Astrocyte (in vitro differentiated cells and primary cell): ENCODE measurements around the gene FBXO4. TPM values are rescaled to one million over a fixed set of nuclear protein-coding genes. Genes with fewer than 3 reads are reported as not detected.

ENCODE experiments used
- DNase-seq: peaks from one replicate; pipeline ENCODE4 v3.0.0-alpha.2; 2010; ENCODE audit warnings: low read depth
- FAIRE-seq: peaks from 2 replicates; lab custom pipeline; 2011; peaks lifted over from hg19 to GRCh38; lab: Jason Lieb, UNC
- H2AFZ ChIP-seq: 2 replicates; pipeline ENCODE4 v1.6.0; 2012; ENCODE audit warnings: low read depth, low read length, inconsistent platforms
- H3K27ac ChIP-seq: 2 replicates; pipeline ENCODE4 v1.5.1; 2011; ENCODE audit warnings: low read depth, low read length, inconsistent platforms
- H3K27me3 ChIP-seq: 2 replicates; pipeline ENCODE4 v1.6.0; 2011; ENCODE audit warnings: low read length, inconsistent platforms; ENCODE audit not compliant: insufficient read depth
- H3K36me3 ChIP-seq: 2 replicates; pipeline ENCODE4 v1.5.1; 2011; ENCODE audit warnings: low read length, inconsistent platforms; ENCODE audit not compliant: insufficient read depth
- H3K4me1 ChIP-seq: 2 replicates; pipeline ENCODE4 v1.5.1; 2011; ENCODE audit warnings: low read length, inconsistent platforms; ENCODE audit not compliant: insufficient read depth
- H3K4me2 ChIP-seq: 2 replicates; pipeline ENCODE4 v1.6.0; 2012; ENCODE audit warnings: low read length, inconsistent platforms
- H3K4me3 ChIP-seq: 2 replicates; pipeline ENCODE4 v1.5.1; 2011; ENCODE audit warnings: low read depth, mild to moderate bottlenecking, low read length, inconsistent platforms; ENCODE audit not compliant: insufficient read depth
- H3K79me2 ChIP-seq: 2 replicates; pipeline ENCODE4 v1.6.0; 2012; ENCODE audit warnings: mild to moderate bottlenecking, low read length, inconsistent platforms; ENCODE audit not compliant: insufficient read depth
- H3K9ac ChIP-seq: 2 replicates; pipeline ENCODE4 v1.6.0; 2012; ENCODE audit warnings: mild to moderate bottlenecking, low read length, inconsistent platforms
- H3K9me3 ChIP-seq: 2 replicates; pipeline ENCODE4 v1.5.1; 2012; ENCODE audit warnings: low read depth, mild to moderate bottlenecking, low read length, inconsistent platforms; ENCODE audit not compliant: insufficient read depth
- H4K20me1 ChIP-seq: 2 replicates; pipeline ENCODE4 v1.6.0; 2012; ENCODE audit warnings: low read length, inconsistent platforms; ENCODE audit not compliant: insufficient read depth
- H3K27ac Mint-ChIP-seq: one replicate; pipeline ENCODE4 v1.8.0; 2021; ENCODE audit warnings: mild to moderate bottlenecking, mixed read lengths; ENCODE audit not compliant: unreplicated experiment
- H3K27me3 Mint-ChIP-seq: one replicate; pipeline ENCODE4 v1.8.0; 2021; ENCODE audit warnings: low read depth, mixed read lengths; ENCODE audit not compliant: unreplicated experiment
- H3K36me3 Mint-ChIP-seq: one replicate; pipeline ENCODE4 v1.8.0; 2021; ENCODE audit warnings: low read depth, mixed read lengths; ENCODE audit not compliant: unreplicated experiment
- H3K4me1 Mint-ChIP-seq: one replicate; pipeline ENCODE4 v1.8.0; 2021; ENCODE audit warnings: low read depth, mixed read lengths; ENCODE audit not compliant: unreplicated experiment
- H3K4me3 Mint-ChIP-seq: one replicate; pipeline ENCODE4 v1.8.0; 2021; ENCODE audit warnings: mild to moderate bottlenecking, moderate library complexity, mixed read lengths; ENCODE audit not compliant: unreplicated experiment
- H3K9me3 Mint-ChIP-seq: one replicate; pipeline ENCODE4 v1.8.0; 2021; ENCODE audit warnings: mild to moderate bottlenecking, mixed read lengths; ENCODE audit not compliant: unreplicated experiment
- EZH2 ChIP-seq: IDR thresholded peaks from 2 replicates; pipeline ENCODE4 v1.6.1; 2012; ENCODE audit warnings: mild to moderate bottlenecking, low read length, inconsistent platforms; ENCODE audit not compliant: insufficient read depth
- total RNA-seq: library from RNA; stranded (reverse); gene quantifications from 2 replicates; pipeline ENCODE4 v1.2.1, GENCODE V29; 2021
- TF ChIP-seq, protein P1 (sequence below): IDR thresholded peaks from 2 replicates; pipeline ENCODE4 v1.5.1; 2011; ENCODE audit warnings: low read depth, mild to moderate bottlenecking, inconsistent platforms, low read length, moderate library complexity; ENCODE audit not compliant: insufficient read depth

The FBXO4 gene
- total RNA-seq, 1 donor from 2014 or later, result 2.0 TPM

GRCh38 chr5:41878173-41878572 lies 46.9 kb upstream of the FBXO4 start:
- H3K9me3 ChIP-seq, result no peaks in the 10 kb centered on the region
- H3K36me3 Mint-ChIP-seq, result no peaks in the 10 kb centered on the region
- peaks cover 6% of the 10 kb centered on the region for H3K4me1 Mint-ChIP-seq
- no peaks in the 10 kb centered on the region for H3K36me3 ChIP-seq
- no peak overlapping the region for H3K9ac ChIP-seq
- no peaks in the 10 kb centered on the region for H3K9me3 Mint-ChIP-seq
- no peak overlapping the region for H2AFZ ChIP-seq
- no peak overlapping the region for H3K4me3 Mint-ChIP-seq
- no peak overlapping the region for H3K4me2 ChIP-seq
- H3K27ac ChIP-seq, result no peak overlapping the region
- no peak overlapping the region for H3K27ac Mint-ChIP-seq
- H4K20me1 ChIP-seq, result no peaks in the 10 kb centered on the region
- no peak overlapping the region for H3K4me3 ChIP-seq
- no peaks in the 10 kb centered on the region for H3K4me1 ChIP-seq
- no peaks in the 10 kb centered on the region for H3K27me3 Mint-ChIP-seq
- no peaks in the 10 kb centered on the region for H3K79me2 ChIP-seq
- H3K27me3 ChIP-seq, result no peaks in the 10 kb centered on the region
- TF ChIP-seq, protein P1, sequence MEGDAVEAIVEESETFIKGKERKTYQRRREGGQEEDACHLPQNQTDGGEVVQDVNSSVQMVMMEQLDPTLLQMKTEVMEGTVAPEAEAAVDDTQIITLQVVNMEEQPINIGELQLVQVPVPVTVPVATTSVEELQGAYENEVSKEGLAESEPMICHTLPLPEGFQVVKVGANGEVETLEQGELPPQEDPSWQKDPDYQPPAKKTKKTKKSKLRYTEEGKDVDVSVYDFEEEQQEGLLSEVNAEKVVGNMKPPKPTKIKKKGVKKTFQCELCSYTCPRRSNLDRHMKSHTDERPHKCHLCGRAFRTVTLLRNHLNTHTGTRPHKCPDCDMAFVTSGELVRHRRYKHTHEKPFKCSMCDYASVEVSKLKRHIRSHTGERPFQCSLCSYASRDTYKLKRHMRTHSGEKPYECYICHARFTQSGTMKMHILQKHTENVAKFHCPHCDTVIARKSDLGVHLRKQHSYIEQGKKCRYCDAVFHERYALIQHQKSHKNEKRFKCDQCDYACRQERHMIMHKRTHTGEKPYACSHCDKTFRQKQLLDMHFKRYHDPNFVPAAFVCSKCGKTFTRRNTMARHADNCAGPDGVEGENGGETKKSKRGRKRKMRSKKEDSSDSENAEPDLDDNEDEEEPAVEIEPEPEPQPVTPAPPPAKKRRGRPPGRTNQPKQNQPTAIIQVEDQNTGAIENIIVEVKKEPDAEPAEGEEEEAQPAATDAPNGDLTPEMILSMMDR, result no peak
- no peak for TF ChIP-seq EZH2
- DNase-seq (no peak), FAIRE-seq (no peak)

- Histone ChIP-seq H3K9ac (no peak overlapping the region), H3K79me2 (no peaks in the 10 kb centered on the region), H3K36me3 (no peaks in the 10 kb centered on the region), H3K9me3 (no peaks in the 10 kb centered on the region), H3K27ac (no peak overlapping the region), H3K4me3 (no peak overlapping the region), H3K4me2 (no peak overlapping the region), H3K27me3 (no peaks in the 10 kb centered on the region), H4K20me1 (no peaks in the 10 kb centered on the region), H2AFZ (no peak overlapping the region), H3K4me1 (no peaks in the 10 kb centered on the region)
- H3K27me3 Mint-ChIP-seq, result no peaks in the 10 kb centered on the region
- H3K4me3 Mint-ChIP-seq, result no peak overlapping the region
- H3K9me3 Mint-ChIP-seq, result no peaks in the 10 kb centered on the region
- no peak overlapping the region for H3K27ac Mint-ChIP-seq
- TF ChIP-seq, protein P1, result no peak
- TF ChIP-seq EZH2, result no peak
- H3K4me1 Mint-ChIP-seq, result peaks cover 6% of the 10 kb centered on the region
- FAIRE-seq, result no peak
- DNase-seq, result no peak
- no peaks in the 10 kb centered on the region for H3K36me3 Mint-ChIP-seq
Measured at GRCh38 chr5:41878643-41879478, 46.2 kb upstream of the FBXO4 start.

DNA sequence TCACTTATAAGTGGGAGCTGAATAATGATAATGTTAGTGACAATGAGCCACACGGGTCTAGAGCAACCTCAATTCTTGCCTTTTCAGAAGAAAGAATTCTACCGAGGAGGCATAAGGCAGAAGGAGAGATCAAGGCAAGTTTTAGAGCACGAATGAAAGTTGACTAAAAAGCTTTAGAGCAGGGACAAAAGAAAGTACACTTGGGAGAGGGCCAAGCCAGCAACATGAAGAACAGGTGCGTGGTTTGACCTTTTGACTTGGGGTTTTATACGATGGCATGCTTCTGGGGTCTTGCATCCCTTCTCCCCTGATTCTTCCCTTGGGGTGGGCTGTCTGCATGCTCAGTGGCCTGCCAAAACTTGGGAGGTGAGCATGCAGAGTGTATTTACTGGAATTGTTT lies 42.3 kb upstream of the FBXO4 start:
- Histone ChIP-seq H3K36me3 (no peaks in the 10 kb centered on the region), H3K9me3 (no peaks in the 10 kb centered on the region), H3K9ac (no peak overlapping the region), H2AFZ (no peak overlapping the region), H3K27ac (no peak overlapping the region), H3K4me3 (no peak overlapping the region), H3K4me1 (no peaks in the 10 kb centered on the region), H4K20me1 (no peaks in the 10 kb centered on the region), H3K27me3 (no peaks in the 10 kb centered on the region), H3K4me2 (no peak overlapping the region), H3K79me2 (no peaks in the 10 kb centered on the region)
- Mint-ChIP-seq H3K4me1 (peaks cover 6% of the 10 kb centered on the region), H3K9me3 (no peaks in the 10 kb centered on the region), H3K27ac (no peak overlapping the region), H3K4me3 (no peak overlapping the region), H3K27me3 (no peaks in the 10 kb centered on the region), H3K36me3 (no peaks in the 10 kb centered on the region)
- no peak for TF ChIP-seq EZH2
- TF ChIP-seq, protein P1, result no peak
- no peak for DNase-seq
- FAIRE-seq, result no peak
